Lower lobe of right lung (tissue), 2 donors: ENCODE measurements around the gene MRTFB. TPM values are rescaled to one million over a fixed set of nuclear protein-coding genes. Genes with fewer than 3 reads are reported as not detected.
A peak's percentile ranks its signal among the peaks of the same experiment; 100 is the strongest.

Experiments
- ATAC-seq, 2 donors: fragments of 200-7000 bp; cut with Tn5 transposase; one replicate each; pipeline ENCODE4 v1.9.1; 2020 to 2022; ENCODE audit warnings: mild to moderate bottlenecking in 2 of 2, moderate library complexity in 2 of 2
- DNase-seq: peaks from one replicate; pipeline ENCODE4 v3.0.0-alpha.2; 2020
- H3K27ac ChIP-seq: fragments of 200-600 bp; one replicate; pipeline ENCODE4 v1.8.0; 2022
- H3K27me3 ChIP-seq: fragments of 200-600 bp; one replicate; pipeline ENCODE4 v1.8.0; 2022; ENCODE audit warnings: low read depth
- H3K36me3 ChIP-seq: fragments of 200-600 bp; one replicate; pipeline ENCODE4 v1.8.0; 2022; ENCODE audit warnings: mild to moderate bottlenecking
- H3K4me1 ChIP-seq: fragments of 200-600 bp; one replicate; pipeline ENCODE4 v1.8.0; 2022
- H3K4me3 ChIP-seq: fragments of 200-600 bp; one replicate; pipeline ENCODE4 v1.8.0; 2022; ENCODE audit warnings: mild to moderate bottlenecking
- H3K9me3 ChIP-seq: fragments of 200-600 bp; one replicate; pipeline ENCODE4 v1.8.0; 2022
- CTCF ChIP-seq: fragments of 200-600 bp; IDR thresholded peaks from one replicate; pipeline ENCODE4 v1.8.0; 2022; ENCODE audit warnings: antibody characterized with exemption, mild to moderate bottlenecking
- intact Hi-C: fragments of 100-400 bp; cut with DNase I; formaldehyde crosslinking; loops from one replicate; pipeline ENCODE4 v1.11.0; 2022
- total RNA-seq: library from RNA; stranded (reverse); fragmentation: NEBNext Ultra II Directional; extraction: Animal tissue kit (Norgen Biotek cat#: 25700); gene quantifications from one replicate; pipeline ENCODE4 v1.2.1, GENCODE V29; 2021
- donor health status: DM: no; HTN: yes; CAD: no; lungs with severe emphysema.

The MRTFB gene
- total RNA-seq, 1 donor from 2014 or later: 50.8 TPM

- intact Hi-C loops: no loop called here
- no peaks in the 10 kb centered on the region for H3K27me3 ChIP-seq
- no peak for TF ChIP-seq CTCF
- H3K4me3 ChIP-seq: no peak overlapping the region
- no peaks in the 10 kb centered on the region for H3K9me3 ChIP-seq
- H3K4me1 ChIP-seq: peaks cover 22% of the 10 kb centered on the region
- no peak for ATAC-seq
- DNase-seq: no peak
- H3K36me3 ChIP-seq: no peaks in the 10 kb centered on the region
- no peak overlapping the region for H3K27ac ChIP-seq
Measured at GRCh38 chr16:14199199-14199598, 128.1 kb downstream of the MRTFB start.

DNA sequence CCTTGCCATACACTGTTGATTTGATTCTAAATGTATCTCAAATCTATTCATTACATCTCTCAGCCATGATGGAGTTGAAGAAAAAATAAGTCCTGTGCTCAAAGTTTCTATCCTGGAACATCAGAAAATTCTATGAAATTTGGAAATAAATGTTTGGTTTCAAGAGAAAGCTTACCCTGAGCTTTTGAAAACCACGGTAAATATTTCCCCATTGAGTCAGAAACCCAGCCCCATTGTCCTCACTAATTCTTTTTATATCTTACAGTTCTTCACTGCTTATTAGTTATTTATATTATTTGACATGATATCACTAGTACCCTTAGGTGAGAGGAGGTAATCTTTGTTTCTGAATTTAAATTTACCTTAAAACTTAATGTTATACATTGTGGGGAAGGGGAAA lies 128.5 kb downstream of the MRTFB start:
- Histone ChIP-seq H3K27me3 (no peaks in the 10 kb centered on the region), H3K36me3 (no peaks in the 10 kb centered on the region), H3K4me3 (no peak overlapping the region), H3K4me1 (peaks cover 22% of the 10 kb centered on the region), H3K27ac (no peak overlapping the region), H3K9me3 (no peaks in the 10 kb centered on the region)
- ATAC-seq: no peak
- no peak for DNase-seq
- intact Hi-C loops: no loop called here
- TF ChIP-seq CTCF: no peak

- DNase-seq: no peak
- H3K36me3 ChIP-seq: no peaks in the 10 kb centered on the region
- no peak for ATAC-seq
- H3K27ac ChIP-seq: peak overlapping the region; percentile 8
- H3K4me1 ChIP-seq: peaks cover 13% of the 10 kb centered on the region
- H3K27me3 ChIP-seq: no peaks in the 10 kb centered on the region
- H3K4me3 ChIP-seq: no peak overlapping the region
- H3K9me3 ChIP-seq: no peaks in the 10 kb centered on the region
- TF ChIP-seq CTCF: no peak
- intact Hi-C loops: no loop called here
Measured at GRCh38 chr16:14202095-14202494, 131.0 kb downstream of the MRTFB start.

DNA sequence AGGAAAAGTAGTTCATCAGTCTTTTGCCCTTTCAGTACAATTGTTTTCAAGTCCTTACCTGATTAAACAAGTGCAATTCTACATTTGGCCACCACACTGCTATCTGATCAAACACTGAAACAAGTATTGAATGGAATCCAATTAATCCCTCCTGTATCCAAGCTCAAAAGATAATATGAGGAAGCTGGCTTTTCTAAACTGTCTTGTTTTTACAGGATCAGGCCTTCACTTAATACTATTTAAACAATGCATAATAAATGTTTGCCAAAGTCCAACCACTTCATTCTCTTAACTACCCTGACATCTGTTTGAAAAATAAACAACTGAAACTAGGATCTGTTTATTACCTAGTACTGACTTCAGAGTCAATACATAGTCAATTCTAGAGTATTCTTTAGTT lies 131.6 kb downstream of the MRTFB start:
- H3K4me1 ChIP-seq: peaks cover 13% of the 10 kb centered on the region
- no peaks in the 10 kb centered on the region for H3K9me3 ChIP-seq
- ATAC-seq (peak in 1 of 2 donors; percentile 52), DNase-seq (no peak)
- H3K4me3 ChIP-seq: no peak overlapping the region
- H3K27me3 ChIP-seq: no peaks in the 10 kb centered on the region
- intact Hi-C loops: no loop called here
- H3K27ac ChIP-seq: no peak overlapping the region
- no peaks in the 10 kb centered on the region for H3K36me3 ChIP-seq
- peak; percentile 47 for TF ChIP-seq CTCF

DNA sequence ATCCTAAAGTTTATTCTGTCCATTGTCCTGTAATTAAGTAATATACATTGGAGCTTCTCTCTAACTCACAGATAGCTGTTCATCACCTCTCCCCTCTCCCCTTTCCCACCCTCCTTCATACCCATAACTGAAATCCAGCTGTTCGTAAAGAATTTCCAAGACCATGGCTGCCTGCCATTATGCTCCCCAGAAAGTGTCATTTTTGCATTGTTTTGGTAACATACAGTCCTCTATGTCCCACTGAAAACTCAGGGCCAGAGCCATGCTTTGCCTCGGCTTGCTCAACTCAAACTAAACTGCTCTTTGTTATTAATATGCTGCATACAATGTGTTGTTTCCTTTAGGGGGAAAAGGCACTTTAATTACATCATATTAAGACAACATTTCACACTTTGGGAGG lies 132.0 kb downstream of the MRTFB start:
- Histone ChIP-seq H3K4me1 (peaks cover 13% of the 10 kb centered on the region), H3K36me3 (no peaks in the 10 kb centered on the region), H3K9me3 (no peaks in the 10 kb centered on the region), H3K27me3 (no peaks in the 10 kb centered on the region), H3K27ac (peak overlapping the region; percentile 38), H3K4me3 (no peak overlapping the region)
- TF ChIP-seq CTCF: no peak
- intact Hi-C loops: no loop called here
- DNase-seq (no peak), ATAC-seq (no peak)

DNA sequence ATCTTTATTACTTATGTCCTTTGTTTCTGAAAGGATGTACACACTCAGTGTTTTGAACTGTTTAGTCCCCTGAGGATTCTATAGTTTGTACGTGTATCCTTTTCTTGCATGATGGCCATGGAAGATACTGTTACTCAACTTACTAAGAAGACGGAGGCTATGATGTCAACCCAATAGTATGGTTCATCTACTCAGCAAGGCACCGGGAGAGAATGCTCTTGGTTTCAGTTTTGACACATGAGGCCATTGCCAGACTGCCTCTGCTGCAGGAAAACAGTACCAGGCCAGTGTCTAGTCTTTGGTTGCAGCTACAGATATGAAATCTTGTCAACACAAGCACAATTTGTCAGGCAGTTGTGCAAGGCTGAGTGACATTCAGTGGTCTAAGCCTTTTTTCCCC lies 134.5 kb downstream of the MRTFB start:
- Histone ChIP-seq H3K4me3 (no peak overlapping the region), H3K9me3 (no peaks in the 10 kb centered on the region), H3K27ac (no peak overlapping the region), H3K27me3 (no peaks in the 10 kb centered on the region), H3K4me1 (peaks cover 13% of the 10 kb centered on the region), H3K36me3 (peaks cover 4% of the 10 kb centered on the region)
- no peak for ATAC-seq
- intact Hi-C loops: no loop called here
- no peak for DNase-seq
- TF ChIP-seq CTCF: no peak
